Measurements from ENCODE around the gene HSP90AB1.

The HSP90AB1 gene

GRCh38 chr6:44246663-44247337, at the start of gene HSP90AB1:
Gene HSP90AB1, plus strand, starts transcription at chr6:44247101. Its CDS starts 1,529 bp downstream, at chr6:44248630.
- peak; percentile 89 for DNase-seq (ENCODE audit: low read depth)

- no peak for DNase-seq (ENCODE audit: low read depth)
Measured at GRCh38 chr6:44198684-44199083, 48.2 kb upstream of the HSP90AB1 start.

- DNase-seq (ENCODE audit: low read depth) = no peak
Measured at GRCh38 chr6:44199883-44200282, 47.0 kb upstream of the HSP90AB1 start.

- no peak for DNase-seq (ENCODE audit: low read depth)
Measured at GRCh38 chr6:44201200-44201599, 45.7 kb upstream of the HSP90AB1 start.

GRCh38 chr6:44201638-44202303, 45.1 kb upstream of the HSP90AB1 start:
- no peak for DNase-seq (ENCODE audit: low read depth)

- DNase-seq (ENCODE audit: low read depth) = no peak
Measured at GRCh38 chr6:44202332-44202971, 44.4 kb upstream of the HSP90AB1 start.

GRCh38 chr6:44202972-44203750, 43.7 kb upstream of the HSP90AB1 start:
- no peak for DNase-seq (ENCODE audit: low read depth)

- no peak for DNase-seq (ENCODE audit: low read depth)
Measured at GRCh38 chr6:44203955-44204354, 42.9 kb upstream of the HSP90AB1 start.

- no peak for DNase-seq (ENCODE audit: low read depth)
Measured at GRCh38 chr6:44207966-44208365, 38.9 kb upstream of the HSP90AB1 start.

- DNase-seq (ENCODE audit: low read depth) = no peak
Measured at GRCh38 chr6:44211284-44211683, 35.6 kb upstream of the HSP90AB1 start.

- no peak for DNase-seq (ENCODE audit: low read depth)
Measured at GRCh38 chr6:44214307-44214706, 32.6 kb upstream of the HSP90AB1 start.

GRCh38 chr6:44216677-44217331, 30.1 kb upstream of the HSP90AB1 start, which contains the start of gene MYMX:
Gene MYMX, plus strand, starts transcription at chr6:44216926. Its CDS starts 546 bp downstream, at chr6:44217472.
- no peak for DNase-seq (ENCODE audit: low read depth)

GRCh38 chr6:44217332-44218143, 29.4 kb upstream of the HSP90AB1 start:
- DNase-seq (ENCODE audit: low read depth) = no peak

- no peak for DNase-seq (ENCODE audit: low read depth)
Measured at GRCh38 chr6:44219053-44219814, 27.7 kb upstream of the HSP90AB1 start.

GRCh38 chr6:44219815-44220784, 26.8 kb upstream of the HSP90AB1 start:
- no peak for DNase-seq (ENCODE audit: low read depth)

GRCh38 chr6:44220913-44221290, 26.0 kb upstream of the HSP90AB1 start:
- no peak for DNase-seq (ENCODE audit: low read depth)

GRCh38 chr6:44221291-44221960, 25.5 kb upstream of the HSP90AB1 start:
- peak; percentile 56 for DNase-seq (ENCODE audit: low read depth)

- no peak for DNase-seq (ENCODE audit: low read depth)
Measured at GRCh38 chr6:44221961-44222335, 25.0 kb upstream of the HSP90AB1 start.

Measured in activated T-helper 1 cell treated with Interleukin-2 at 50 U/mL for 16 hours (primary cell).